AG08396 (cell line): Measurements from ENCODE around the gene RNF224.
"Not testable (repeated sequence)": the region's sequence is repeated elsewhere in the genome, so short reads cannot be mapped to it uniquely, and the experiment has no call there.

Experiments
- DNase-seq: peaks from one replicate; pipeline ENCODE4 v3.0.0; 2012; ENCODE audit warnings: low spot score, mixed read lengths

Gene RNF224

GRCh38 chr9:137228506-137228967, 1.2 kb downstream of the RNF224 start:
- no peak for DNase-seq

GRCh38 chr9:137228968-137229896, 1.9 kb downstream of the RNF224 start:
- no peak for DNase-seq

- DNase-seq = no peak
Observed at GRCh38 chr9:137229903-137230704, 2.8 kb downstream of the RNF224 start.

- no peak for DNase-seq
Observed at GRCh38 chr9:137230705-137231371, 3.5 kb downstream of the RNF224 start, which contains the start of gene SLC34A3. Gene SLC34A3 (plus strand): TSS chr9:137230901. CDS start chr9:137231703, 802 bp downstream.

- DNase-seq = no peak
Observed at GRCh38 chr9:137231372-137232039, 4.2 kb downstream of the RNF224 start.

GRCh38 chr9:137232101-137232500, 4.8 kb downstream of the RNF224 start:
- DNase-seq = no peak

- no peak for DNase-seq
Observed at GRCh38 chr9:137232510-137232909, 5.2 kb downstream of the RNF224 start.

GRCh38 chr9:137233143-137233980, 6.1 kb downstream of the RNF224 start:
- no peak for DNase-seq

- DNase-seq = no peak
Observed at GRCh38 chr9:137234055-137234697, 6.9 kb downstream of the RNF224 start.

- DNase-seq = no peak
Observed at GRCh38 chr9:137234758-137235423, 7.6 kb downstream of the RNF224 start.

- no peak for DNase-seq
Observed at GRCh38 chr9:137235424-137236237, 8.3 kb downstream of the RNF224 start.

GRCh38 chr9:137236238-137236935, 9.1 kb downstream of the RNF224 start:
- DNase-seq = peak; percentile 95

- no peak for DNase-seq
Observed at GRCh38 chr9:137236936-137237421, 9.7 kb downstream of the RNF224 start.

GRCh38 chr9:137237759-137238726, 10.7 kb downstream of the RNF224 start:
- DNase-seq = no peak

- not testable (repeated sequence) for DNase-seq
Observed at GRCh38 chr9:137239541-137240200, 12.4 kb downstream of the RNF224 start.

GRCh38 chr9:137240318-137240840, 13.1 kb downstream of the RNF224 start:
- DNase-seq = peak; percentile 85
